Peyer's patch (tissue), 4 donors: Measurements from ENCODE around the gene POU2AF1. TPM values are rescaled to one million over a fixed set of nuclear protein-coding genes. Genes with fewer than 3 reads are reported as not detected.

Experiments
- DNase-seq, 3 donors: peaks; one replicate each; pipeline ENCODE4 v3.0.0-alpha.2; 2017 to 2019
- H3K27ac ChIP-seq, 4 donors: fragments of 200-600 bp; sonication (generic); one replicate each; pipeline ENCODE4 v1.5.1; 2016 to 2019
- H3K27me3 ChIP-seq, 2 donors: fragments of 200-600 bp; sonication (generic); one replicate each; pipeline ENCODE4 v1.5.1; 2019
- H3K36me3 ChIP-seq, 3 donors: fragments of 200-600 bp; sonication (generic); one replicate each; pipeline ENCODE4 v1.5.1; 2016 to 2019
- H3K4me1 ChIP-seq, 4 donors: fragments of 200-600 bp; sonication (generic); one replicate each; pipeline ENCODE4 v1.5.1; 2016 to 2019
- H3K4me3 ChIP-seq, 4 donors: fragments of 200-600 bp; sonication (generic); 1 replicate in 3 of 4; 2 replicates in 1 of 4; pipeline ENCODE4 v1.5.1; 2016 to 2019; ENCODE audit warnings: mild to moderate bottlenecking in 1 of 4
- H3K9me3 ChIP-seq, 4 donors: fragments of 200-600 bp; sonication (generic); one replicate each; pipeline ENCODE4 v1.5.1; 2016 to 2019; ENCODE audit warnings: mild to moderate bottlenecking in 1 of 4
- CTCF ChIP-seq, 6 experiments: fragments of 450-650 bp in 4 of 6; fragments of 200-600 bp in 2 of 6; sonication (generic) in 1 of 6; IDR thresholded peaks; one replicate each; pipeline ENCODE4 v1.5.1; 2017 to 2019; ENCODE audit warnings: antibody characterized with exemption in 6 of 6, mild to moderate bottlenecking in 3 of 6, moderate library complexity in 1 of 6
- POLR2A ChIP-seq, 2 donors: fragments of 450-650 bp; IDR thresholded peaks; one replicate each; pipeline ENCODE4 v1.5.1; 2017; ENCODE audit warnings: antibody characterized with exemption in 2 of 2, mild to moderate bottlenecking in 2 of 2, moderate library complexity in 2 of 2
- total RNA-seq, 4 donors: library from RNA; depleted of rRNA; stranded (reverse); fragments of >200 nt; gene quantifications; one replicate each; pipeline ENCODE4 v1.1.0, GENCODE V29; 2016

POU2AF1 gene
- total RNA-seq, 4 donors from 2014 or later: 5.0 to 33.0 (median 5.4) TPM

GRCh38 chr11:111350811-111351210 lies 28.3 kb downstream of the POU2AF1 start:
- Histone ChIP-seq H3K27ac (no peak overlapping the region), H3K4me3 (no peak overlapping the region), H3K27me3 (no peaks in the 10 kb centered on the region)

GRCh38 chr11:111349191-111349695 lies 29.8 kb downstream of the POU2AF1 start:
- H3K4me3 ChIP-seq: no peak overlapping the region
- H3K36me3 ChIP-seq: no peaks in the 10 kb centered on the region
- H3K27me3 ChIP-seq: no peaks in the 10 kb centered on the region
- no peaks in the 10 kb centered on the region for H3K4me1 ChIP-seq
- DNase-seq: no peak
- no peak for TF ChIP-seq POLR2A (IDR thresholded peaks at IDR 0.05)
- no peak for TF ChIP-seq CTCF (IDR thresholded peaks at IDR 0.05)
- no peak overlapping the region for H3K27ac ChIP-seq
- H3K9me3 ChIP-seq: no peaks in the 10 kb centered on the region

More at GRCh38 chr11:111350811-111351210, 28.3 kb downstream of the POU2AF1 start:
- no peak for TF ChIP-seq POLR2A (IDR thresholded peaks at IDR 0.05)
- no peak for TF ChIP-seq CTCF (IDR thresholded peaks at IDR 0.05)
- no peaks in the 10 kb centered on the region for H3K36me3 ChIP-seq
- H3K4me1 ChIP-seq: no peaks in the 10 kb centered on the region
- no peaks in the 10 kb centered on the region for H3K9me3 ChIP-seq
- no peak for DNase-seq

GRCh38 chr11:111348147-111348546 lies 30.9 kb downstream of the POU2AF1 start:
- DNase-seq: no peak
- TF ChIP-seq CTCF (IDR thresholded peaks at IDR 0.05) (no peak), POLR2A (IDR thresholded peaks at IDR 0.05) (no peak)
- no peak overlapping the region for H3K27ac ChIP-seq

GRCh38 chr11:111347723-111348115 lies 31.4 kb downstream of the POU2AF1 start:
- no peak for DNase-seq
- no peaks in the 10 kb centered on the region for H3K9me3 ChIP-seq
- no peak overlapping the region for H3K27ac ChIP-seq
- H3K27me3 ChIP-seq: no peaks in the 10 kb centered on the region
- no peaks in the 10 kb centered on the region for H3K36me3 ChIP-seq
- H3K4me3 ChIP-seq: no peak overlapping the region
- H3K4me1 ChIP-seq: no peaks in the 10 kb centered on the region
- TF ChIP-seq CTCF (IDR thresholded peaks at IDR 0.05) (no peak), POLR2A (IDR thresholded peaks at IDR 0.05) (no peak)

More at GRCh38 chr11:111348147-111348546, 30.9 kb downstream of the POU2AF1 start:
- H3K4me1 ChIP-seq: no peaks in the 10 kb centered on the region
- no peak overlapping the region for H3K4me3 ChIP-seq
- no peaks in the 10 kb centered on the region for H3K36me3 ChIP-seq
- no peaks in the 10 kb centered on the region for H3K9me3 ChIP-seq
- H3K27me3 ChIP-seq: no peaks in the 10 kb centered on the region

- no peaks in the 10 kb centered on the region for H3K4me1 ChIP-seq
- DNase-seq: no peak
- H3K36me3 ChIP-seq: no peaks in the 10 kb centered on the region
- H3K4me3 ChIP-seq: no peak overlapping the region
- TF ChIP-seq POLR2A (IDR thresholded peaks at IDR 0.05) (no peak), CTCF (IDR thresholded peaks at IDR 0.05) (no peak)
- no peaks in the 10 kb centered on the region for H3K9me3 ChIP-seq
- no peaks in the 10 kb centered on the region for H3K27me3 ChIP-seq
- H3K27ac ChIP-seq: no peak overlapping the region
These were observed 31.9 kb downstream of the POU2AF1 start for GRCh38 chr11:111347002-111347722.
